GM12878 (cell line): ENCODE results near the gene CRYBB1. TPM values are rescaled to one million over a fixed set of nuclear protein-coding genes. Genes with fewer than 3 reads are reported as not detected.

Experiments used
- ATAC-seq: fragments of 200-7000 bp; cut with Tn5 transposase; 3 replicates; pipeline ENCODE4 v1.9.1; 2020; ENCODE audit warnings: mild to moderate bottlenecking, moderate library complexity
- BruUV-seq: library from RNA; stranded (reverse); fragments of 400-500 nt; replicated peaks from 2 replicates; lab custom pipeline; 2021; lab: Mats Ljungman, UMichigan
- CTCF ChIA-PET: fragments of 300-600 bp; sonication (Branson Sonifier 250); formaldehyde crosslinking; extraction: SDS; loops from one replicate; lab custom pipeline; 2021; ENCODE audit warnings: inconsistent platforms; lab: Yijun Ruan, JAX
- POLR2A ChIA-PET: fragments of 350-600 bp; formaldehyde crosslinking; extraction: SDS; loops from one replicate; lab custom pipeline; 2021; ENCODE audit warnings: inconsistent platforms; lab: Charles Lee
- RAD21 ChIA-PET: fragments of 300-600 bp; sonication (Branson Sonifier 250); formaldehyde crosslinking; loops from one replicate; lab custom pipeline; 2023; ENCODE audit warnings: antibody characterized with exemption; ENCODE audit not compliant: unreplicated experiment; lab: Charles Lee
- SMC1A ChIA-PET: fragments of 300-600 bp; sonication (Branson Sonifier 250); formaldehyde crosslinking; loops from one replicate; lab custom pipeline; 2023; ENCODE audit not compliant: unreplicated experiment, uncharacterized antibody; lab: Charles Lee
- DNase-seq: peaks from one replicate; pipeline ENCODE4 v3.0.0-alpha.2; 2011; ENCODE audit warnings: low read depth, low spot score
- FAIRE-seq: peaks from 3 replicates; lab custom pipeline; 2011; peaks lifted over from hg19 to GRCh38; lab: Jason Lieb, UNC
- H2AFZ ChIP-seq: 2 replicates; pipeline ENCODE4 v1.6.0; 2011; ENCODE audit warnings: low read depth, low read length, control low read depth; ENCODE audit not compliant: control insufficient read depth
- H3K27ac ChIP-seq: 2 replicates; pipeline ENCODE4 v1.5.1; 2011; ENCODE audit warnings: control low read depth; ENCODE audit not compliant: control insufficient read depth, insufficient read depth
- H3K27me3 ChIP-seq, 2 experiments: replicated peaks in 1 of 2; 2 replicates each; pipeline versions ENCODE4 v1.6.0 to v1.6.1; 2011; ENCODE audit warnings: low read length in 1 of 2; ENCODE audit not compliant: control insufficient read depth in 2 of 2, insufficient read depth in 2 of 2
- H3K36me3 ChIP-seq, 2 experiments: 2 replicates each; pipeline ENCODE4 v1.5.1; 2011; ENCODE audit warnings: low read length in 1 of 2; ENCODE audit not compliant: control insufficient read depth in 2 of 2, insufficient read depth in 2 of 2
- H3K4me1 ChIP-seq: 2 replicates; pipeline ENCODE4 v1.6.1; 2011; ENCODE audit warnings: mild to moderate bottlenecking, low read length, moderate library complexity, mixed read lengths; ENCODE audit not compliant: control insufficient read depth, insufficient read depth
- H3K4me2 ChIP-seq: 2 replicates; pipeline ENCODE4 v1.6.0; 2011; ENCODE audit warnings: control low read depth; ENCODE audit not compliant: control insufficient read depth, insufficient read depth
- H3K4me3 ChIP-seq: fragments of 200-600 bp; sonication (generic); 2 replicates; pipeline ENCODE4 v1.5.1; 2016
- H3K79me2 ChIP-seq: 2 replicates; pipeline ENCODE4 v1.6.0; 2011; ENCODE audit warnings: low read length; ENCODE audit not compliant: control insufficient read depth, insufficient read depth
- H3K9ac ChIP-seq: 2 replicates; pipeline ENCODE4 v1.8.0; 2011; ENCODE audit warnings: low read length, control low read depth, mixed read lengths; ENCODE audit not compliant: control insufficient read depth, insufficient read depth
- H3K9me3 ChIP-seq: replicated peaks from 3 replicates; pipeline ENCODE4 v1.5.1; 2011; ENCODE audit warnings: mild to moderate bottlenecking, low read length; ENCODE audit not compliant: control insufficient read depth, insufficient read depth
- H4K20me1 ChIP-seq: 2 replicates; pipeline ENCODE4 v1.6.0; 2011; ENCODE audit not compliant: control insufficient read depth, insufficient read depth
- BACH1 ChIP-seq: fragments of 450-650 bp; IDR thresholded peaks from 2 replicates; pipeline ENCODE4 v1.6.1; 2017; ENCODE audit warnings: mild to moderate bottlenecking, borderline replicate concordance
- BRCA1 ChIP-seq: IDR thresholded peaks from 2 replicates; pipeline ENCODE4 v1.6.1; 2011; ENCODE audit warnings: low read depth, low read length, improper control_type of control experiment
- CREB1 ChIP-seq: IDR thresholded peaks from 2 replicates; pipeline ENCODE4 v1.6.1; 2012; ENCODE audit warnings: low read depth, mild to moderate bottlenecking, inconsistent platforms
- E2F4 ChIP-seq: IDR thresholded peaks from 2 replicates; pipeline ENCODE4 v1.6.1; 2012; ENCODE audit warnings: low read depth, low read length, improper control_type of control experiment
- HDAC6 ChIP-seq: fragments of 200-600 bp; sonication (generic); IDR thresholded peaks from one replicate; pipeline ENCODE4 v1.8.0; 2017; ENCODE audit warnings: antibody characterized with exemption; ENCODE audit not compliant: unreplicated experiment
- IKZF2 ChIP-seq, 2 experiments: fragments of 450-650 bp; IDR thresholded peaks; 2 replicates each; pipeline ENCODE4 v1.6.1; 2017; ENCODE audit warnings: mild to moderate bottlenecking in 2 of 2, moderate library complexity in 2 of 2
- NFIC ChIP-seq: IDR thresholded peaks from 2 replicates; pipeline ENCODE4 v1.6.1; 2012; ENCODE audit warnings: low read depth, mild to moderate bottlenecking, inconsistent platforms, low read length, moderate library complexity
- NFXL1 ChIP-seq: fragments of 450-650 bp; IDR thresholded peaks from 2 replicates; pipeline ENCODE4 v1.6.1; 2017; ENCODE audit warnings: antibody characterized with exemption, mild to moderate bottlenecking, borderline replicate concordance
- NR2C2 ChIP-seq: IDR thresholded peaks from 2 replicates; pipeline ENCODE4 v1.6.1; 2011; ENCODE audit warnings: borderline replicate concordance, low read depth; ENCODE audit not compliant: control insufficient read depth, insufficient read length
- POLR2AphosphoS5 ChIP-seq: IDR thresholded peaks from 2 replicates; pipeline ENCODE4 v1.6.1; 2011; ENCODE audit warnings: mild to moderate bottlenecking, low read length, inconsistent platforms
- RB1 ChIP-seq: fragments of 450-650 bp; formaldehyde crosslinking; IDR thresholded peaks from 2 replicates; pipeline ENCODE4 v1.6.1; 2017; ENCODE audit warnings: mild to moderate bottlenecking, borderline replicate concordance
- SIX5 ChIP-seq: IDR thresholded peaks from 2 replicates; pipeline ENCODE4 v1.6.1; 2011; ENCODE audit warnings: mild to moderate bottlenecking, low read depth, low read length, moderate library complexity; ENCODE audit not compliant: severe bottlenecking
- SPI1 ChIP-seq: IDR thresholded peaks from 2 replicates; pipeline ENCODE4 v1.6.1; 2011; ENCODE audit warnings: low read depth, mild to moderate bottlenecking, low read length, moderate library complexity, borderline replicate concordance; ENCODE audit not compliant: insufficient read depth
- SREBF2 ChIP-seq: IDR thresholded peaks from 2 replicates; pipeline ENCODE4 v1.6.1; 2012; ENCODE audit warnings: mild to moderate bottlenecking, low read length
- TCF3 ChIP-seq: IDR thresholded peaks from 2 replicates; pipeline ENCODE4 v1.6.1; 2012; ENCODE audit warnings: low read depth, mild to moderate bottlenecking, low read length, borderline replicate concordance; ENCODE audit not compliant: insufficient read depth
- USF1 ChIP-seq: IDR thresholded peaks from 2 replicates; pipeline ENCODE4 v1.6.1; 2011; ENCODE audit warnings: borderline replicate concordance, low read depth, mild to moderate bottlenecking, moderate library complexity, mixed read lengths, low read length; ENCODE audit not compliant: insufficient read depth; ENCODE audit errors: extremely low read length
- YY1 ChIP-seq: IDR thresholded peaks from 2 replicates; pipeline ENCODE4 v1.6.1; 2011; ENCODE audit warnings: low read depth, mild to moderate bottlenecking, low read length
- ZBTB40 ChIP-seq: fragments of 450-650 bp; IDR thresholded peaks from 2 replicates; pipeline ENCODE4 v1.6.1; 2016; ENCODE audit warnings: mild to moderate bottlenecking, moderate library complexity, borderline replicate concordance
- WGBS: methylation state at CpG from one replicate; pipeline ENCODE4 v1.1.6; 2016; ENCODE audit warnings: low lambda C conversion rate; ENCODE audit not compliant: insufficient replicate concordance, insufficient coverage; ENCODE audit errors: missing lambda C conversion rate; 5-methylcytosine and 5-hydroxymethylcytosine counted together
- in situ Hi-C: fragments of 300-500 bp; cut with MboI; formaldehyde crosslinking; loops from 9 replicates; pipeline ENCODE4 v1.14.3; 2018; ENCODE audit warnings: mixed read lengths
- intact Hi-C: fragments of 100-400 bp; cut with micrococcal nuclease; formaldehyde crosslinking; loops from one replicate; pipeline ENCODE4 v1.14.2; 2022; ENCODE audit not compliant: unreplicated experiment
- polyA plus RNA-seq, 11 experiments: library from polyadenylated mRNA; depleted of rRNA in 4 of 11; unstranded in 6 of 11; stranded (reverse) in 5 of 11; fragments of >200 nt; fragmentation: Nextera tagmentation in 4 of 11; fragmentation: Illumina TruSeq in 1 of 11; extraction: Ambion mirVana in 4 of 11; extraction: Trizol in 1 of 11; gene quantifications; 1 replicate in 1 of 11; 2 replicates in 10 of 11; pipeline versions ENCODE4 v1.2.1 to v1.2.3, GENCODE V29; 2011 to 2016; ENCODE audit warnings: inconsistent platforms in 2 of 11, missing spikeins in 2 of 11, low read depth in 1 of 11
- total RNA-seq, 4 experiments: library from RNA; depleted of rRNA in 3 of 4; stranded (reverse); fragments of >200 nt in 3 of 4; fragmentation: Illumina TruSeq in 1 of 4; extraction: Trizol in 1 of 4; gene quantifications; 2 replicates each; pipeline versions ENCODE4 v1.2.1 to v1.2.3, GENCODE V29; 2013 to 2021

CRYBB1 gene
- total and polyA plus RNA-seq, 10 of the 15 experiments (the other 5 are each of a cell fraction or from before 2014, with no cell fraction given), result 0.09 to 0.64 (median 0.23) TPM; not detected in 5

DNA sequence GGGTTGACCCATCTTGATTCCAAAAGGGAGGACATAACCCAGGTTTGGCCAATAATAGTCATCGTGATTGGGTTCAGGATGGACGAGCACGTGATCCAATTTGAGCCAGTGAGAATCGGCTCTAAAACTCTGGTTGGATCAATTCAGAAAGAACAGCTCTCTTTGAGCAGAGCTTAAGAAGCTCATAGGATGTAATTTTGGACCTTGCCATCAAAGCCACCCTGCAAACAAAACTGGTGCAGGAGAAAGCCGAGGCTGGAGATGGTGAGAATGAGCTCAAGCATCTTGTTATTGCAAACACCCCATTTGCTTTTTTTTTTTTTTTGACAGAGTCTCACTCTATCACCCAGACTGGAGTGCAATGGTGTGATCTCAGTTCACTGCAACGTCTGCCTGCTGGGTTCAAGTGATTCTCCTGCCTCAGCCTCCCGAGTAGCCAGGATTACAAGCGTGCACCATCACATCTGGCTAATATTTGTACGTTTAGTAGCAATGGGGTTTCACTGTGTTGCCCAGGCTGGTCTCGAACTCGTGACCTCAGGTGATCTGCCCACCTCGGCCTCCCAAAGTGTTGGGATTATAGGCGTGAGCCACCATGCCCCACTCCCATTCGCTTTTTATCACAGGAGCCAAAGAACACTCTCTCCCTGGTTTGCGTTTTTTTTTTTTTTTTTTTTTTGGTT lies 25.7 kb upstream of the CRYBB1 start:
- BruUV-seq, result no TSS peak
- ChIA-PET SMC1A (interaction anchor here (0.7 to 1.5 kb wide), 7 partner anchors 19 to 278 kb away, joined by 3 to 5 read pairs (median 4); no protein-coding TSS in a partner anchor), CTCF (interaction anchor here (0.6 to 2.2 kb wide), 14 partner anchors 22 to 244 kb away, joined by 3 to 7 read pairs (median 4); partner anchors contain the start of gene CRYBA4), POLR2A (interaction anchor here (0.6 to 2.0 kb wide), 7 partner anchors 32 to 213 kb away, joined by 3 to 8 read pairs (median 5); partner anchors contain the start of genes HPS4 and SRRD), RAD21 (interaction anchor here (0.7 to 2.7 kb wide), 5 partner anchors 31 to 134 kb away, joined by 3 to 8 read pairs (median 4); no protein-coding TSS in a partner anchor)
- no peaks in the 10 kb centered on the region for H3K36me3 ChIP-seq
- DNase-seq (no peak), ATAC-seq (no peak), FAIRE-seq (no peak)
- H3K9ac ChIP-seq, result no peak overlapping the region
- intact Hi-C loops, result no loop called here
- TF ChIP-seq NR2C2 (no peak), POLR2AphosphoS5 (no peak), RB1 (no peak), NFIC (no peak), BACH1 (no peak), SREBF2 (no peak), BRCA1 (no peak), IKZF2 (IDR thresholded peaks at IDR 0.05) (no peak), CREB1 (no peak), SPI1 (no peak), HDAC6 (no peak), YY1 (no peak), ZBTB40 (no peak), E2F4 (no peak), NFXL1 (no peak), USF1 (no peak), TCF3 (no peak), SIX5 (no peak)
- 91% methylated on average over 14 of the region's 15 CpGs for WGBS
- peak overlapping the region; percentile 72 for H3K4me2 ChIP-seq
- H3K4me3 ChIP-seq, result no peak overlapping the region
- H3K9me3 ChIP-seq, result no peaks in the 10 kb centered on the region
- no peaks in the 10 kb centered on the region; a peak in 1 of 4 replicates for H3K27me3 ChIP-seq
- peak overlapping the region; percentile 78 for H2AFZ ChIP-seq
- no peaks in the 10 kb centered on the region for H3K79me2 ChIP-seq
- peaks cover 23% of the 10 kb centered on the region for H3K4me1 ChIP-seq
- in situ Hi-C loops, result no loop called here
- H4K20me1 ChIP-seq, result no peaks in the 10 kb centered on the region
- H3K27ac ChIP-seq, result peak overlapping the region; percentile 50
